Measurements from ENCODE around the gene IGFBPL1. TPM values are rescaled to one million over a fixed set of nuclear protein-coding genes. Genes with fewer than 3 reads are reported as not detected.

IGFBPL1 gene
- total and polyA plus RNA-seq, 10 of the 15 experiments (the other 5 are each of a cell fraction or from before 2014, with no cell fraction given): 0.25 TPM; not detected in 9

DNA sequence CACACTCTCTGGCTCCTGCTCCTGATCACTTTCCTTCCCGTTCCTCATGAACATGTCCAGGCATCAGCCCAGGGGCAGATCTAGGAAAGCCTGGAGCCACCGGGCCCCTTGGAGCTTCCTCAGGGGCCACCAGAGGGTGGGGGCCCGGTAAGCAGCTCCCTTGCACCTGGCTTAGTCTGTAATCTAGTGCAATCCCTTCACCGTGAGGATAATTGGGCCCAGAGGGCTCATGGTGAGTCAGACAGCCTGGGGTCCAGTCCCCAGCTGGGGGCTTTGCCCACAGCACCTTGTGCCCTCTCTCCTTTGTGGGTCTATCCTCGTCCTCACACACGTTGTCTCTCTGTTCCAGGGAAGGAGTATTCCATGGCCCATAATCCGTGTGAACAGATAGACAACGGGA, 42.1 kb downstream of the IGFBPL1 start:
- no TSS peak for BruUV-seq (replicated peaks)
- DNase-seq (ENCODE audit: low read depth, low spot score): no peak

DNA sequence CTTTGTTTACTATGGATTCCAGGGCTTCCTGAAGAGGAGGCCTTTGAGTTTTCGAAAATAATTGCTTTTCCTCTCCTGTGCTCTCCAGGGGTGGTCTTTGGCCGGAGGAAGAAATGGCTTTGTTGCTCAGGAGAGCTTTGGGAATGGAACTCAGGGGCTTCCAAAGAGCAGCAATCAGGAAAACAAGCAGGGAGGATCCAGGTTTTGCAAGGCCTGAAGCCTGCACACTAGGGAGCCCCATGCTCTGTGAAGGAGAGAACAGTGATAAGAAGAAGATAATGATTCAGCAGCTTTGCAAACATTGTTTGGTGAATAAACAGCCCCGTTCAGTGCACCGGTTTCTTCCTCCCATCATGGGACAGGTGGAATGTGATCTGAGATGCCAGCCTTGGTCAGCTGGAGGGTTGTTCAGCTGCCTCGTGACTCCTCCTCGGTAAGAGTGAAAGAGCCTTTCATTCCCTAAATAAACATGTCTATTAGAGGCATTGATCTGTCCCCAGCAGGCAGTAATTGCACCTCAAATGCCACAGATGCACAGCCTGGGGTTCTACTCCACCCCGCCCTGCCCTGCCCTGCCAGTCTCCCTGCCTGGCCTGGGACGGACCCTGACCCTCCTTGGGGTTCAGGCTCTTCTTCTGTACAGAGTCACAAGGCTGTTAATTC, 43.3 kb downstream of the IGFBPL1 start:
- intact Hi-C loops (cut with micrococcal nuclease; ENCODE audit: unreplicated experiment): no loop called here
- in situ Hi-C loops (cut with MboI): no loop called here
- WGBS (ENCODE audit: insufficient coverage, insufficient replicate concordance, low lambda C conversion rate, missing lambda C conversion rate): 15% methylated on average over 8 of the region's 8 CpGs
- TF ChIP-seq CREB1 (IDR thresholded peaks at IDR 0.05; ENCODE audit: low read depth) (no peak), TCF12 (IDR thresholded peaks at IDR 0.05; ENCODE audit: low read depth, low read length) (no peak), STAT3 (IDR thresholded peaks at IDR 0.05; ENCODE audit: low read depth, low read length) (no peak), TCF3 (IDR thresholded peaks at IDR 0.05; ENCODE audit: borderline replicate concordance, insufficient read depth, low read depth, low read length) (no peak), ASH2L (IDR thresholded peaks at IDR 0.05; ENCODE audit: borderline replicate concordance, low read depth) (no peak), RUNX3 (IDR thresholded peaks at IDR 0.05; ENCODE audit: low read length) (no peak), NFYB (IDR thresholded peaks at IDR 0.05; ENCODE audit: insufficient read depth, low read depth, low read length) (no peak), BMI1 (IDR thresholded peaks at IDR 0.05; ENCODE audit: borderline replicate concordance) (no peak), ZNF24 (IDR thresholded peaks at IDR 0.05) (no peak), EP300 (IDR thresholded peaks at IDR 0.05; ENCODE audit: borderline replicate concordance in 1 of 2, control insufficient read depth in 1 of 2, low read depth in 2 of 2, low read length in 2 of 2) (no peak), RCOR1 (conservative IDR thresholded peaks at IDR 0.05; ENCODE audit: low read depth, low read length) (no peak), POU2F2 (IDR thresholded peaks at IDR 0.05; ENCODE audit: borderline replicate concordance, low read depth, low read length) (no peak), BRCA1 (IDR thresholded peaks at IDR 0.05; ENCODE audit: low read depth, low read length) (no peak), RB1 (IDR thresholded peaks at IDR 0.05; ENCODE audit: borderline replicate concordance) (no peak)
- TF ChIP-seq, protein P1, sequence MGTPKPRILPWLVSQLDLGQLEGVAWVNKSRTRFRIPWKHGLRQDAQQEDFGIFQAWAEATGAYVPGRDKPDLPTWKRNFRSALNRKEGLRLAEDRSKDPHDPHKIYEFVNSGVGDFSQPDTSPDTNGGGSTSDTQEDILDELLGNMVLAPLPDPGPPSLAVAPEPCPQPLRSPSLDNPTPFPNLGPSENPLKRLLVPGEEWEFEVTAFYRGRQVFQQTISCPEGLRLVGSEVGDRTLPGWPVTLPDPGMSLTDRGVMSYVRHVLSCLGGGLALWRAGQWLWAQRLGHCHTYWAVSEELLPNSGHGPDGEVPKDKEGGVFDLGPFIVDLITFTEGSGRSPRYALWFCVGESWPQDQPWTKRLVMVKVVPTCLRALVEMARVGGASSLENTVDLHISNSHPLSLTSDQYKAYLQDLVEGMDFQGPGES (IDR thresholded peaks at IDR 0.05): no peak
- TF ChIP-seq, protein P2, sequence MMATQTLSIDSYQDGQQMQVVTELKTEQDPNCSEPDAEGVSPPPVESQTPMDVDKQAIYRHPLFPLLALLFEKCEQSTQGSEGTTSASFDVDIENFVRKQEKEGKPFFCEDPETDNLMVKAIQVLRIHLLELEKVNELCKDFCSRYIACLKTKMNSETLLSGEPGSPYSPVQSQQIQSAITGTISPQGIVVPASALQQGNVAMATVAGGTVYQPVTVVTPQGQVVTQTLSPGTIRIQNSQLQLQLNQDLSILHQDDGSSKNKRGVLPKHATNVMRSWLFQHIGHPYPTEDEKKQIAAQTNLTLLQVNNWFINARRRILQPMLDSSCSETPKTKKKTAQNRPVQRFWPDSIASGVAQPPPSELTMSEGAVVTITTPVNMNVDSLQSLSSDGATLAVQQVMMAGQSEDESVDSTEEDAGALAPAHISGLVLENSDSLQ (IDR thresholded peaks at IDR 0.05): no peak

More for the DNA sequence above, 42.1 kb downstream of the IGFBPL1 start:
- no peak overlapping the region for H2AFZ ChIP-seq (ENCODE audit: control insufficient read depth, low read depth, low read length)
- no peaks in the 10 kb centered on the region for H3K4me1 ChIP-seq (ENCODE audit: control insufficient read depth, insufficient read depth, low read length)
- no peaks in the 10 kb centered on the region for H4K20me1 ChIP-seq (ENCODE audit: control insufficient read depth, insufficient read depth)
- ChIA-PET POLR2A (no interaction called here), RAD21 (ENCODE audit: unreplicated experiment) (no interaction called here), SMC1A (ENCODE audit: uncharacterized antibody, unreplicated experiment) (no interaction called here), CTCF (no interaction called here)
- in situ Hi-C loops (cut with MboI) (no loop called here), intact Hi-C loops (cut with micrococcal nuclease; ENCODE audit: unreplicated experiment) (no loop called here)
- no peak overlapping the region for H3K9ac ChIP-seq (ENCODE audit: control insufficient read depth, insufficient read depth, low read length)
- no peaks in the 10 kb centered on the region for H3K36me3 ChIP-seq (ENCODE audit: control insufficient read depth in 2 of 2, insufficient read depth in 2 of 2, low read length in 1 of 2)
- FAIRE-seq (no peak), ATAC-seq (no peak)
- H3K4me3 ChIP-seq: no peak overlapping the region
- TF ChIP-seq SUZ12 (IDR thresholded peaks at IDR 0.05; ENCODE audit: unreplicated experiment): no peak
- TF ChIP-seq MTA2 (IDR thresholded peaks at IDR 0.05; ENCODE audit: low read depth): no peak
- no peak for TF ChIP-seq BACH1 (IDR thresholded peaks at IDR 0.05; ENCODE audit: borderline replicate concordance)
- no peak for TF ChIP-seq ZNF217 (IDR thresholded peaks at IDR 0.05)
- no peak overlapping the region for H3K4me2 ChIP-seq (ENCODE audit: control insufficient read depth, insufficient read depth)
- H3K27me3 ChIP-seq (replicated peaks in 1 of 2; ENCODE audit: control insufficient read depth in 2 of 2, insufficient read depth in 2 of 2, low read length in 1 of 2): no peaks in the 10 kb centered on the region
- H3K79me2 ChIP-seq (ENCODE audit: control insufficient read depth, insufficient read depth, low read length): no peaks in the 10 kb centered on the region
- H3K9me3 ChIP-seq (replicated peaks; ENCODE audit: control insufficient read depth, insufficient read depth, low read length): peaks cover 6% of the 10 kb centered on the region; the same call in 1 of the 3 replicates
- WGBS (ENCODE audit: insufficient coverage, insufficient replicate concordance, low lambda C conversion rate, missing lambda C conversion rate): 30% methylated on average over 8 of the region's 8 CpGs
- no peak overlapping the region for H3K27ac ChIP-seq (ENCODE audit: control insufficient read depth, insufficient read depth)

More for the DNA sequence above, 43.3 kb downstream of the IGFBPL1 start:
- no TSS peak for BruUV-seq (replicated peaks)
- Histone ChIP-seq H3K79me2 (ENCODE audit: control insufficient read depth, insufficient read depth, low read length) (no peaks in the 10 kb centered on the region), H3K27me3 (replicated peaks in 1 of 2; ENCODE audit: control insufficient read depth in 2 of 2, insufficient read depth in 2 of 2, low read length in 1 of 2) (no peaks in the 10 kb centered on the region), H2AFZ (ENCODE audit: control insufficient read depth, low read depth, low read length) (no peak overlapping the region), H3K4me3 (no peak overlapping the region), H4K20me1 (ENCODE audit: control insufficient read depth, insufficient read depth) (no peaks in the 10 kb centered on the region), H3K27ac (ENCODE audit: control insufficient read depth, insufficient read depth) (no peak overlapping the region), H3K4me1 (ENCODE audit: control insufficient read depth, insufficient read depth, low read length) (no peaks in the 10 kb centered on the region), H3K36me3 (ENCODE audit: control insufficient read depth in 2 of 2, insufficient read depth in 2 of 2, low read length in 1 of 2) (no peaks in the 10 kb centered on the region), H3K9me3 (replicated peaks; ENCODE audit: control insufficient read depth, insufficient read depth, low read length) (peaks cover 6% of the 10 kb centered on the region; the same call in 1 of the 3 replicates), H3K9ac (ENCODE audit: control insufficient read depth, insufficient read depth, low read length) (no peak overlapping the region), H3K4me2 (ENCODE audit: control insufficient read depth, insufficient read depth) (no peak overlapping the region)
- no peak for DNase-seq (ENCODE audit: low read depth, low spot score)
- ChIA-PET RAD21 (ENCODE audit: unreplicated experiment) (no interaction called here), SMC1A (ENCODE audit: uncharacterized antibody, unreplicated experiment) (no interaction called here), POLR2A (no interaction called here), CTCF (no interaction called here)
- FAIRE-seq: no peak
- ATAC-seq: no peak
